GM21360 (cell line): ENCODE measurements around the gene CCNDBP1.

Experiments
- ATAC-seq: cut with Tn5 transposase; IDR thresholded peaks from one replicate; pipeline ENCODE4 v1.9.1; 2021; ENCODE audit warnings: mild to moderate bottlenecking, moderate library complexity; ENCODE audit not compliant: unreplicated experiment

CCNDBP1 gene

DNA sequence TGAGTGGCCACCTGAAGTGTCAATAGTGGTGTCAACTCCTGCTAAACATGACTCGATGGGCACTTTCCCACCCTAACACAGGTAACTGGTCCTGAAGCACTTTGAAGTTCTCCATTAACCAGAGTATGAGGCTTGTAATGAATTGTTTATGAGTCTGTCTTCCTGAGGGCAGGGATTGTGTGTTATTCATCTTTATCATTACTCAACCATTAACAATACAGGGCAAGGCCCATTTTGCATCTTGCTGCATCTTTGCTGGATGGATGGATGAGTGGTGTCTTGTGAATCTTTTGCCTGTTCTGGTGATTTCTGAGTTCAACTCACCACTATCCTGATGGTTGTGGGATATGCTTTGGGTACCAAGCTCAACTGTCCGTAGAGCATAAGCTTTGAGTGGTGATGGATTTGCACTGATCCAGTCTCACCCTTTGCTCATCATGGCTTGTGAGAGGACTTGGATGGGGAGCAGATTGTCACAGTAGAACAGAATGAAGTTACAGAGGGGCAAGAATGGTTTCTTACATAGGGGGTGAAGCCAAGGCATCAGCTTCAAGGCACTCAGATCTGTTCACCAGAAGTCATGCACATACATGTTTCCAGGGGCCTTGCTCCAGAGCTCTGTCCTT is 57.9 kb downstream of the CCNDBP1 start:
- ATAC-seq, result no peak

DNA sequence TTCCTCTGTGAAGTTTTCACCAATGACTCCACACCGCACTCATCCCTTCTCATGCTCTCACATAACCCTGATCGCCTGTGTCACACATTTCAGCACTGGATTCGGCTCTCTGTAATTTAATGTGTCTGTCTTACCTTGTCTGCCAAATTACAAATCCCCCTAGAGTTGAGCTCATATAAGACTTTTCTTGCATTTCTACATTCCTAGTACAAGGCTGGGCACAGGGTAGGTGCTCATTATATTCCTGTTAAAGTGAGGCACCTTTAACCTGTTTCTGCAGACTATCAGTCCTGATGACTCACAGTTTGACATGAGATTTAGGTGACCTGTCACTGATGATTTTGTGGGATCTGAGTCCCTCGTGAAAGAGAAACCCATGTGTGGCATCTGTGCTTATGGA is 58.9 kb downstream of the CCNDBP1 start:
- ATAC-seq, result no peak

DNA sequence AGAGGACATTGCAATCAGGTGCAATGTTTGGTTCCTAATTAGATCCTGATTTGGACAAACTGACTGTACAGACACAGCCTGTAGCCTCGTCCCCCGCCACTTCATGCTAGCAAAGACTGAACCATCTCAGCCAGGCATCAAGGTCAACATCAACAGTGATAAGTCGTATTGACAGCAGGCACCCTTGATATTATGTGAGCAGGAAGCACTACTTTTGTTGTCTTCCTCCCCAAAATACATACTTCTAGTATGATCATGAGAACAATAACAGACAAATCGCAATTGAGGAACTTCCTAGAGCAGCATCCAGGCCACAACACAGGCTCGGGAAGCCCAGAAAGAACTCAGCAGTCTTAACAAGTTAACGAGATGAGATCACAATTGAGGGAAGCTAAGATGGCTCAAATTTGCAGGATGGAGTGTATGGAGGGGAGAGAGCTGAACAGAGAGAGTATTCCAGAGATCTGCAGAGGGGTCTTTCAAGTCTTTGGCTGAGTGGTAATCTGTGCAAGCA is 61.1 kb downstream of the CCNDBP1 start:
- no peak for ATAC-seq
